HG03575 (cell line): ENCODE results near the gene CBX8.

Experiments
- ATAC-seq: cut with Tn5 transposase; IDR thresholded peaks from one replicate; pipeline ENCODE4 v1.9.1; 2021; ENCODE audit not compliant: unreplicated experiment, insufficient number of reproducible peaks, low FRiP score; ENCODE audit errors: extremely low read depth

Gene CBX8

GRCh38 chr17:79836510-79836971 lies 39.7 kb upstream of the CBX8 start:
- no peak for ATAC-seq

GRCh38 chr17:79835953-79836509 lies 39.2 kb upstream of the CBX8 start:
- ATAC-seq, result no peak

DNA sequence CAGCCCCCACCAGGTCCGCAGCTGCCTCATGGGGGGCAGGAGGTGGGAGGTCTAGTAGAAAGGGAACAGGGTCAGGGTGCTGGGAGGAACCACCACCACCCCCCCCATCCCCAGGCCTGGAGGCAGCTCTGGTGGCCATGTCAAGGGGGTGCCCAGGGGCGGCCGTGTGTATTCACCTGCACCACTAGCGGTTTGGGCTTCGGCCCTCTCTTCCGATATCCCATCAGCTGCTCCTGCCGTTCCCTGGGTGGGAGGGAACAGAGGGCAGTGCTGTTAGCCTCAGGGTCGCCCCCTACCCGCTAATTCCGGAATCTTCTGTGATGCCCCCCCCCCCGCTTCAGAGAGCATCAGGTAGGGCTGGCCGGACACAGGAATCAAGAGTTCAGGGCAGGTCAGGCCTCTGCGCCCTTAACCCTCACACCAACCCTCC lies 38.6 kb upstream of the CBX8 start:
- no peak for ATAC-seq

DNA sequence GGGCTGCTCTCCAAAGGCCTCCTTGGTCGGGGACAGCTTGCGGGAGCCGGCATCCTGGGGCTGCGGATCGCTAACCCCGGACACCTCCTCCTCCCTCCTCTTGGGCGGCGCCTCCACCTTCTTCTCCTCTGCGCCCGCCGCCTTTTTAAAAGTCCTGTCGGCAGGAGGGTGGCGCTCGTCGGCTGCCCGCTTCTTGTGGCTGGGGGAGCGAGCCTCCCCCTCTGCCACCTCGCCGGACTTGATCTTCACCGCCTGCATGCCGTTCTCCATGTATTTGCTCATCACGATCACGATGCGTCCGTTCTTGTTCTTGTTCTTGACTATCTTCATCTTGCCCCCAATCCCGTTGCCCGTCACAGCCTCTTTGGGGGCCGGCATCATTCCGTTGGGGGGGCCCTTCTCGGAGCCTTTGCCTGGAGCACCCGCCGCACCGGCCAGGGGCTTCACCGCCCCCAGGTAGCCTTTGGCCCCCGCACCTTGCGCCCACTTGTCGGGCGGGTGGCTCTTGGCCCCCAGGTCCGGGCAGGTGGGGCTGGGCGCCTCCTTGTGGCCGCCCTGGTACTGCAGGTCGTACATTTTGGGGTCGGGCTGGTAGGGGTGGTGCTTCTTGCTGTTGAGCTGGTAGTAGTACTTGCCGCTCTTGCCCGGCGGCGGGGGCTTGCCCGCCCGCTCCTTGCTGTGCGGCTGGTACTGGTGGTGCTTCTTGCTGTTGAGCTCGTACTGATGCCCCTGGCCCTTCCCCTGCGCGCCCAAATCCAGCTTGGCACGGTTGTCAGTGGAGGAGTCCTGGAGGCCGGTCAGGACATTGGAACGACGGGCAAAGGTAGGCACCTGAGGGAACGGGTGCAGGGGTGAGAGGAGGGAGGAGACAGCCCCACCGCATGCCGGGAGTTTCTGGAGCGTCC lies 37.9 kb upstream of the CBX8 start:
- ATAC-seq, result no peak

- no peak for ATAC-seq
Observed at GRCh38 chr17:79833744-79834564, 37.1 kb upstream of the CBX8 start.

DNA sequence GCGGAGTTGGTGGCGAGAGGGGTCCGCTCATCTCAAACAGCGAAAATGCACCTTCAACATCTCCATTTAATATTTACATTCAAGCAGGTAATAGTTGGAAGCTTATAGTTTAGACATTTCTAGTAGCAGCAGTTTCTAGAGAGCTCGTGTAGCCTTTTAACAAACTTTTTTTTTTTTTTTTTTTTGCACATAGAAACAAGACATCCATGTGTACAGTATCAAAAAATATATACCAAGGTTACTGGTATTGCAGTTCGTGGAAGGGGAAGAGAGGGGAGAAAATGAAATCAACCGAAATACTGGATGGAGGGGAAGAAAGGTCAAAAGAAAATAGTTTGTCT lies 36.2 kb upstream of the CBX8 start:
- ATAC-seq, result no peak

DNA sequence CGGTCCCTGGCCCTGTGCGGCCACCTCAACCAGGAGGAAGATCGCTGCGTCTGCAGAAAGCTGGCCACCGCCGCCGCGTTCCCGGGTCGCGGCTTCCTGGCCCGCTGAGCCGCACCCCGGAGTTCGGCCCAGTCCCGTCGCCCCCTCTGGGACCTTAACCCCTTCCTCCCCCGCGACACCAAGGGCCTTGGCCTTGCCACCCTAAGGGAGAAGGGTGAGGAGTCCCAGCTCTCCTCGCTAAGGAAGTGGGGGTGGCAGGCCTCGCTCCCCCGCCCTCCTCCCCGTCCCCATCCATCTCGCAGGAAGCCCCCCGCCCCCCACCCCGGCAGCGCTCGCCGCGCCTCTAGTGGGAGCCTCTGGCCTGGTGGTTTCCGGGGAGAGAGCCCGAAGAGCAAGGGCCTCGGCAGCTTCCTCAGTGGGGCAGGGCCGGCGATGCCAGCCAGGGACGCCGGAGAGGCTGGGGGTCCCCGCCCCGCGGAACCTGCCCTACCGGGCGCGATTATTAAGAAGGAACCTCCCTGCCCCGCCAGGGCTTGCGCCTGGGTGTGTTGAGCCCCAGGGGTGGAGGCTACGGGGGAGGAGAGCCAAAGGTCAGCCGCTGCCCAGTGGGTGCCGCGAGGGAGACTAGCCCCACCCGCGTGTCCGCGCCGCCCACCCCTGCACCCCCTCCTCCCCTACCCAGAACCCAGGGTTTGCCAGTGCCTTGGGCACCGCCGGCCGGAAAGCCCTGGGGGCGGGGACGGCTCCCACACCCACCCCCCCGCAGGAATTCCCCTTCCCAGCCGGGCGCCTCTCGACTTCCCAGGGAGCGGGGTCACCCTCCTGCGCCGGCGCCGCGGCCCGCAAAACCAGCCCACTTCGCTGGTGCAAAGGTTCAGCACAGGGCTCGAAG lies 35.6 kb upstream of the CBX8 start:
- ATAC-seq, result no peak

DNA sequence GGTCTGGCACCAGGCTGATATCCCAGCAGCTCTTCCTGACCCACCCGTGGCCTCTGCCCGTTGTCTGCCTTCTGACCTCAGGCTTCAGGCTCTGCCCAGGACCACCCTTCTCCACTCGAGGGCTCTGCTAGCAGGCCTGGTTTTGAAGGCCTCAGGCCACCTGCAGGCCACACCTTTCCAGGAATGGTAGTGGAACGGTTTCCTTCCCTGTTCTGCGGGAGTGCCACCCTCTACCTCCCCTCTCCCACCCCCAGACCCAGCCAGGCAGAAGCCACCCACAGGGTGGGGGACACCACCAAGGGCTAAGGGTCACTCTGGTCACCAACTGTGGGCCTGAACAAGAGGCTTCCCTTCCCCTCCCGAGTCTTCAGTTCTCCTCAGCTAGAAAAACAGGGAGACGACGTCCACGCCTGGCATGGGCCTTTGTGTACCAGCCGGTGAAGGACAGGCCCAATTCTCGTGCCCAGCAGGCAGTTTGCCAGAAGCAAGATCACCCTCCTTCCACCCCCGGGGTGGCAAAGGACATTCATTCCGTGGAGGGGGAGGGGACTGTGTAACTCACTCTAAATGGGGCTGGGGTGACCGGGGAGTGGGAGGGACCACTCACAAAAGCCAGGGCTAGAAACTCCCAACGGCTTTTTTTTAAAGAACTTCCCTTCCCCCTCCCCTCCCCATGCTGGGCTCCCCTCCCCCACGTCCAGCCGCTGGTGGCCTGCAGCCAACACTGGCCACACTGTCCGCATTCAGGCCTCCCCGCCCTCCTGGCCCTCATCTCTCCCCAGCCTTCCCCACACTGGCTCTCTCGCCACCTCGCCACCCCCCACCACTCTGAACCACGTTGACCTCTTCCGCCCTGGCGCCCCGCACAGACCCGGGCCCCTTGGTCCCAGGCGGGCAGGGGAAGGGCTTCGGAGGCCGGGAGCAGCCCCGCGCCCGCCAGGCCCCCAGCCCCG lies 34.7 kb upstream of the CBX8 start:
- ATAC-seq, result no peak

DNA sequence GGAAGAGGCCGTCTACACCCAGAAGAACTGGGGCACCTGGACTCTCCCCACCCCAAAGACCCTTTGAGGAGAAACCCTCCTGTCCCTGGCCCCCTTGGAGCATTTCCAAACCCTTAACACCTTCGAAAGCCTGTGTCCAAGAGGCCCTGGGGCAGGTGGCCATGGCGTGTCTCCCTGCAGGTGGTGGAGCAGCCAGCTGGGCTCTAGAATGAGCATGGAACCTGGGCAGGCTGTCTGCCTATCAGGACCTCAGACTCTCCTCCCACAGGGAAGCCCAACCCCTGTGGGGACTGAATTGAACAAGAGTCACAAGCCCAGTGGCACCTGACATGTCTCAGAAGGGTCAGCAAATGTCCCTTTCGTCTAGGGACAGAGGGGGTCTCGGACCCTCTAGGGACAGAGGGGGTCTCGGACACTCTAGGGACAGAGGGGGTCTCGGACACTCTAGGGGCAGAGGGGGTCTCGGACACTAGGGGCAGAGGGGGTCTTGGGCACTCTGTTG lies 33.9 kb upstream of the CBX8 start:
- no peak for ATAC-seq

DNA sequence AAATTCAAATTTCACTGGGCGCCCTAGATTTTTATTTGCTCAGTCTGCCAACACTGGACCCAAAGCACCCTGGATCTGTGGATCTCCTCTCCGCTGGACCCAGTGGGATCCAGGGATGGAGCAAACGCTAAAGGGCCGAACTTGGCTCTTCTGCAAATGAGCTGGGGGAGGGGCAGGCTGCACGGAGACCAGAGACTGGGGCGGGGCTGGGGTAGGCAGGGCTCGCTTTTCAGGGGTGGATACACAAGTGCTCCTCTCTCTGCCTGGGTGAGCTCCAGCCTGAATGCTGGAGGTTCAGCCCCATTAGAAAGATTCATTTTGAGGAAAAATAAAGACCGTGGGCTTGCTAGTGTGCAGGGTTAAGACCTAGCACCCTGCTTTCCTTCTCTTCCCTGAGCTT lies 33.4 kb upstream of the CBX8 start:
- no peak for ATAC-seq

- no peak for ATAC-seq
Observed at GRCh38 chr17:79829457-79829856, 32.6 kb upstream of the CBX8 start.

GRCh38 chr17:79829004-79829403 lies 32.1 kb upstream of the CBX8 start:
- ATAC-seq, result no peak

DNA sequence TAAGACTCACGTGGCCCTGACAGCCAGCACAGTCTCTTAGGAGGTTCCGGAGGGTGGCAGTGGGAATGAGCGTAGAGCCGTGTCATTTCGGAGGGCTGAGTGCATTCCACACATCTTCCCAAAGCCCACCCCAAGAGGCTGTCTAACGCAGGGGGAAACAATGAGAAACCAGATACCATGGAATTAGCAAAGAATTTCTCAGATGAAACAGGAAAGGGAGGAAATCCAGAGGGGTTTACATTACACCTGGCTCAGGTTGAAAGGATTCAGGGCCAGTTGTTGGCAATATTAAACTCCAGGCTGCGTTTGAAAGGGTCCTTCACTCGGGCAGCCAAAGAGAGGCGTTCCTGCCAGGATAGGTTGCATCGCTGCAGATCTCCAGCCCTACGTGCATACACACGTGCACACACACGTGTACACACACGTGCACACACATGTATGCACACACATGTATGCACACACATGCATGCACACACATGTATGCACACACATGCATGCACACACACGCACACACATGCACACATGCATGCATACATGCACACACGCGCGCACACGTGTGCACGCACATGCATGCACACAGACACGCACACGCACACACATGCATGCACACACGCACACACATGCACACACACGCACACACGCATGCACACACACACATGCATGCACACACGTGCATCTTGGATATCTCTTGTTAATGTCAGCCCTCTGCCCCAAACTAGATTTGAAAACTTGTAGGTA lies 30.1 kb upstream of the CBX8 start:
- no peak for ATAC-seq

DNA sequence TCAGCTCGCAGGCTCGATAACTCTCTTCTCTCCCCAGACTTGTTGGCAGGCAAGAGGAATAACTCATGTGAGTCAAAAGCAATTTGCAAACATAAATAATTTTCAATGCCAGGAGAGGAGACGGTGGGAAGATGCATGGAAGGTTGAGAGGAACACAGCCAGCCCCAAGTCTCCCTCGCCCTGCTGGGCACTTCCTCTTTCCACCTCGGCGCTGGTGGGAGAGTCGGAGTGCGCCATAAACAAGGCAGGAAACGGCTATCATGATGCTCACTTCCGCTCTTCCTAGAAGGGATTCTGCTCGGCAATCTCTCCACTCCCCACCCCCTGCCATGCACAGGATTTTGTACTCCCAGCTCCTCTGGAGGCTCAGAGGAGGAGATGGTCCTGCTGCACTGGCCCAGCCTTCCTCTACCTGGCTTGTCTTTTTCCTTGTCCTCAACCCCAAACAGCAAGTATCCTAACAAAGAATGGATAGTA lies 29.4 kb upstream of the CBX8 start:
- no peak for ATAC-seq

DNA sequence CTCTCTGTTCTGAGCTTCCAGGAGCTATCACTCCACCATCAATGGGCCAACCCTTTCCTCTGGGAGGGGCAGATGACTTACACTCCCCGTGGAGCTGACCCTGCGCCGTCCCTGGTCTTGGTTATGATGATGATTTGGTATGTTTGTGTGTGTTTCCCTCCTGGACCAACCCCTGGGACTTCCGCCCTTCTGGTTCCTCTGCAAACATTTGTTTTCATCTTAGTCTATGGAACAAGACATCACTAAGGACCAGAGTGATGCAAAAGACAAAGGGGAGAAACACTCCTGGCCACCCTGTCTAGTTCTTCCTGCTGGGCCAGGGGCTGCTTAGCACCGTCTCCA lies 28.7 kb upstream of the CBX8 start:
- no peak for ATAC-seq

DNA sequence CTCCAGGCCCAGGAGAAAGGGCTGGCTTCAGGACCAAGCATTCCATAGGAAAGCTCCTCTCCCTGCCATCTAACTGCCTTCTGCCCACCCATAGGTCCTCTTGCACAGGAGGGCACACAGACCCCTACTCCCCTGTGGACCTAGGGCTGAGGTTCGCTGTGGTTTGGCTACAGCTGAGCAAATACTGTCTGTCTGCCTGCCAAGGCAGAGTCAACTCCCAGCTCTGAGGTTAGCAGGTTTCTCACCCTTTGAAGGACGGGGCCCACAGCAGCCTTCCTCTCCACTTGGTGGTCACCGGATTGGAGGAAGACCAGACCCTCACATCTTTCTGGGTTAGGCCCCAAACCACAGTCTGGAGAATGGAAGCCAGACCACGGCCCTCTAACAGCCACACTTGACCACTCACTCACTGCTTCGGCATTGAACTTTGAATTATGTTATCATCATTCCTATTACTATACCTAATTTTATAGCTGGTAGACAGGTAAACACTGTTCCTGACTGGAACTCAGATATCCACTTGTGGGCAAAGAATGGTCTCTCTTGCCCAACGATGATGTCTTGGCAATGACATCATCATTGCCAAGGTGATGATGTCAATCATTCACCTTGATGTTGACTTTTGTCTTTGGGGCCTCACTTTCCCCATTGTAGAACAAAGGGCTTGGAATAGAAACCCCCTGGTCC lies 28.2 kb upstream of the CBX8 start:
- no peak for ATAC-seq

DNA sequence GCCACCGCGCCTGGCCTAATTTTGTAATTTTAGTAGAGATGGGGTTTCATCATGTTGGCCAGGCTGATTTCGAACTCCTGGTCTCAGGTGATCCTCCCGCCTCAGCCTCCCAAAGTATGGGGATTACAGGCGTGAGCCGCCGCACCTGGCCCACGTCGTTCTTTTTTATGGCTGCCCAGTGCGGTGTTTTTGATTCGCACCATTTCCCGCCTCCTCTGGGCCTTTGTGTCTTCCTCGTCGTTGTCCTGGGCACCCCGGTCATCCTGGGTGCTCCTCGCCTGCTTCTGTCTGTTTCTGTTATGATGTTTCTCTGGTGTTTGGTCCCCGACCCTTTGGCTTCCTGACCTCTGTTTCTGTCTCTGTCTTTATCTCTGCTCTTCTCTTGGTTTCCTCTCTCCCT lies 27.4 kb upstream of the CBX8 start:
- no peak for ATAC-seq
